GM18526 (cell line): Measurements from ENCODE around the gene ITGA7.

ENCODE experiments used
- POLR2A ChIP-seq: IDR thresholded peaks from 3 replicates; pipeline ENCODE4 v1.6.1; 2011; ENCODE audit not compliant: insufficient read length; ENCODE audit errors: extremely low read depth

The ITGA7 gene

DNA sequence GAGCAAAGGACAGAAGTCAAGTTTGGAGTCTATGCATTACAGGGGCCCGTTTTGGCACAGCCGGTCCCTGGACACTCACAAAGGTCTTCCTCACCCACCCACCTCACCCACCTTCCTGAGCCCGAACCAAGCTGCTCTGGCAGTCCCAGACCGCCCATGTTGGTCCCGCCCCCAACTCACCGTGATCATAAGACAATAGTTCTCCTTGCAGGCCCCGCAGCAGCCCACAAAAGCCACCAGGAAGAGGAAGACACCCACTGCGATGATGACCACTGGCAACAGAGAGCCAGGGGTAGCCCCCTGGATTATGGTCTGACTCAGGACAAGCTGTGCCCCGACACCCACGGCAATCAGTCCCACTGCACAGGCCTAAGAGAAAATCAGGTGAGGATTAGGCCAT is 19.3 kb upstream of the ITGA7 start:
- TF ChIP-seq POLR2A: no peak

DNA sequence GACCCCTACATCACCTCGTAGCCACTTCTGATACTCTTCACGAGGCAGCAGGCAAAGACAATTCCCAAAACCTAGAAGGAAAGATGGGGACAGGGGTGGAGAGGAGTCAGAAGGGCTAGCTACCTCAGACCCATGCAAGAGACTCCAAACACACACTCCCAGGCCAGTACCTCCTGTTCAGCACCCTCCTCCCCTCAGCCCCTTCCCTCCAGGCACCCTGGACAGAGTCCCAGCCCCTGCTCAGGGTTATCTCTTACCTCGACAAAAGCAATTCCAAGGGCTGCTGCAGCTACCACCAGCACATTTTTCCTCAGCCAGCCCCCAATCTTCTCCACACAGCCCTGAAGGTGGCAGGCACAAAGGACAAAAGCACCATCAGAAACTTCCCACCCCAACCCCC is 17.9 kb upstream of the ITGA7 start:
- TF ChIP-seq POLR2A: no peak

DNA sequence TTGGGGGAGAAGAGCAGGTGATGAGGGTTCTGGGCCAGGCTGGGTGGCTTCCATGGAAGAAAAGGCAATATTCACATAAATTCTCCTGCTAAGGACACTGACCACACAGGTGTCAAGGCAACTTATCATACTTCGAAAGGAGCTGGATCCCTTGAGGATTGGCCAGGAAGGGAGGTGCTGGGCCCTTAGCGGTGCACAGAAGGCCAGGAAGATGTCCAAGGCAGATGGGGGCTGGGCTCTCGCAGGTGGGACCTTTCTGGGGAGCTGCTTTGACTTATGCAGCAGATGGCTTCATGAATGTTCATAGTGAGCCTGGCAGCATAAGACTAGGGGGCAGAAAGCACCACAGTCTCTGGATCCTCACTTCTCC is 17.2 kb upstream of the ITGA7 start:
- TF ChIP-seq POLR2A: no peak

DNA sequence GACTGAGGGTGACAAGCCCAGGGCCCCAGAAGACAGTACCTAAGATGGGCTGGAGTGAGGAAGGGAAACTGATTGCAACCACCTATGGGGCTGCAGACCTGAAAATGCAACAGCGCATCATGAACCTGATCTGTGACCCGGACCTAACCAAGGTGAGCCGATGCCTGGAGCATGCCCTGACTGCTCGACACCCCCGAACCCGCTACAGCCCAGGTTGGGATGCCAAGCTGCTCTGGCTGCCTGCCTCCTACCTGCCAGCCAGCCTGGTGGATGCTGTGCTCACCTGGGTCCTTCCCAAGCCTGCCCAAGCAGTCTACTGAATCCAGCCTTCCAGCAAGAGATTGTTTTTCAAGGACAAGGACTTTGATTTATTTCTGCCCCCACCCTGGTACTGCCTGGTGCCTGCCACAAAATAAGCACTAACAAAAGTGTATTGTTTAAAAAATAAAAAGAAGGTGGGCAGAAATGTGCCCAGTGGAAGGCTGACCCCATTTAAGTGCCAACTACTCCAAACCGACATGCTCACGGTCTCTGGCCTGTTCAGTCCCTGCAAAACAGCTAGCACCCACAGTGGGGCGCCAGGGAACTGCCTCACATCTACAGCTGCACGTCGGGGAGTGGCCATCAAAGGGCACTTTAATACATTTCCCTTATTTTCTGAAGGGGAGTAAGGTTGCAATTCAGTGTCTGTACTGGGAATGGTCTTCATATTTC is 16.7 kb upstream of the ITGA7 start:
- no peak for TF ChIP-seq POLR2A

DNA sequence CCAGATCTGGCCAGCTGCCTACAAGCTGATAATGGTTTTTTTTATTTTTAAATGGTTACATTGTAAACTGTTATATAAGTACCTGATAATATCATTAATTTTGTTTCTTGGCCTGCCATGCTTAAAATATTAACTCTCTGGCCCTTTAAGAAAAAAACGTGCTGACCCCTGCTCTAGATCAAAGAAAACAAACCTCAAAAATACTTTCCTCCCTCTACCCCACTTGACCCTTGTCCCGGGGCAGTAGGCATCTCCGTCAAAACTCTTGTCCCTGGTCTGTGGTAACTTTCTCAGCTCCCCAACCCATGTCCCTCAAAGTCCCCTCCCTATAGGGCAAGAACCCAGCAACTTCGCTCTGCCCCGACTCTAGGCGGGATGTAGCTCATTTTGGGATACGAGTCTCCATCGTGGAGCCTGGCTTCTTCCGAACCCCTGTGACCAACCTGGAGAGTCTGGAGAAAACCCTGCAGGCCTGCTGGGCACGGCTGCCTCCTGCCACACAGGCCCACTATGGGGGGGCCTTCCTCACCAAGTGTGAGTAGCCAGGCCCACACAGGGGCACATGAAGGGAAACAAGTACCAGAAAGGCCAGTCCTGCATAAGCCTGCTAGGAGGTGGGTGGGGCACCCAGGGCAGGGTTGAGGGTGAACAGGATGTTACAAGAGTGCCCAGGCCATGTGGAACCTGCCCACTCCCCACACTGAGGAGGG is 16.0 kb upstream of the ITGA7 start:
- no peak for TF ChIP-seq POLR2A

DNA sequence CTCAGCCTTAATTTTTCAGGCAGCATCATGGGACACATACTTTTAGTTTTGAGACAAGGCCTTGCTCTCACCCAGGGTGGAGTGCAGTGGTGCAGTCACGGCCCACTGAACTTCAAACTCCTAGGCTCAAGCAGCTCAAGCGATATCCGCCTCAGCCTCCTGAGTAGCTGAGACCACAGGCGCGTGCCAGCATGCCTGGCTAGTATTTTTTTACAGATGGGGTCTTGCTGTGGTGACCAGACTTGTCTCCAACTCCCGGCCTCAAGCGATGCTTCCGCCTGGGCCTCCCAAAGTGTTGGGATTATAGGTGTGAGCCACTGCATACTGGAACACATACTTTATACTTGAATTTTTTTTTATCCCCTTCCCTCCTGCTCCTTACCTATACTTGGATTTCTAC is 15.2 kb upstream of the ITGA7 start:
- TF ChIP-seq POLR2A: no peak

DNA sequence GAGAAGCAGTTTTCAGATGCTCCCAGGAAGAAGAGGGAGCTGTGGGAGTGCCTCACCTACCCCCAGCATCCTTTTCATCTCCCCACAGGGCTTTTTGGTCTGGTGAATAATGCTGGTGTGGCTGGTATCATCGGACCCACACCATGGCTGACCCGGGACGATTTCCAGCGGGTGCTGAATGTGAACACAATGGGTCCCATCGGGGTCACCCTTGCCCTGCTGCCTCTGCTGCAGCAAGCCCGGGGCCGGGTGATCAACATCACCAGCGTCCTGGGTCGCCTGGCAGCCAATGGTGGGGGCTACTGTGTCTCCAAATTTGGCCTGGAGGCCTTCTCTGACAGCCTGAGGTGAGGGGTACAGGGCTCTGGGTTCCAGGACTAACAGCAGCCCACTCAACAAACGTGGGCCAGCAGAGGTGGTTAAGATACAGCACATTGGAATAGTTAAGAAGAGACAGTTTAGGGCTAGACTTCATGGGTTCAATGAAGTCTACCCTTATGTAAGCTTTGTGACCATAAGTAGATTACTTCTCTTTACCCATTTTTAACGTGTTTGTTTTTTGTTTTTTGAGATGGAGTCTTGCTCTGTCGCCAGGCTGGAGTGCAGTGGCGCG is 14.0 kb upstream of the ITGA7 start:
- TF ChIP-seq POLR2A: no peak

DNA sequence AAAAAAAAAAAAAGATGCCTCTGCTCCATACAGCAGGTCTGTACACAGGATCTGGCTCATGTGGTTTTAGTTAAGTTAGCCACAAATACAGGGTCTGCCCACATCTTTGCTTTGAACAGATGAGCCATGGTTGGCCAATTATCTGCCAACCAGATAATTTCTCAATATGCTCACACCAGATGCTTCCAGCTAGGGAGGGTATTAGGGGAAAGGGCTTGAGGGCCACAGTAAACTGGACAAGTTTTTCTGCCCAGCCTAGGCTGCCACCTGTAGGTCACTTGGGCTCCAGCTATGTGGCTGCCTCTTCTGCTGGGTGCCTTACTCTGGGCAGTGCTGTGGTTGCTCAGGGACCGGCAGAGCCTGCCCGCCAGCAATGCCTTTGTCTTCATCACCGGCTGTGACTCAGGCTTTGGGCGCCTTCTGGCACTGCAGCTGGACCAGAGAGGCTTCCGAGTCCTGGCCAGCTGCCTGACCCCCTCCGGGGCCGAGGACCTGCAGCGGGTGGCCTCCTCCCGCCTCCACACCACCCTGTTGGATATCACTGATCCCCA is 13.3 kb upstream of the ITGA7 start:
- TF ChIP-seq POLR2A: no peak

DNA sequence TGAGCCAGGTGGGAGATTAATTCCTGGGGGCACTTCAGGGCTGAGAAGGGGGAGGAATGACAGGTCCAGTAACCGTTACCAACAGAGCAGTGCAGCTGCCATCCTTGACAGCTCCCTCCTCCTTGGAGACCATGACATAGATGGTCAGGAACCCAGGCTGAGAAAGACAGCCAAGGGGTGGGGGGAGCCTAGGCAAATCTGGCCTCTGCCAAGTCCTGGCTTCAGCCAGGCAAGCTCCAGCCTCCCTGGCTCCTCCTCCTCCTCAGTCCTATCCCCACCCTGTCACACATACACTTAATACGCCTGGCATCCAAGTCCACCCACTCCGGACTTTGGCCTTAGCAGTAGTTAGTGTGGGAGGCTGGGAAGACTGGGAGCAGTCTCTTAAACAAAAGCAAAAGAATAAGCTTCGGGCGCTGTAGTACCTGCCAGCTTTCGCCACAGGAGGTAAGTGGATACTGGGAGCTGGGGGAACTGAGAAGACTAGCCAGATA is 12.4 kb upstream of the ITGA7 start, which contains the start of gene RDH5:
RDH5 (plus strand) TSS at position 323 of the 494 bp plus-strand sequence. CDS start 792 bp downstream, outside the sequence.
- no peak for TF ChIP-seq POLR2A

DNA sequence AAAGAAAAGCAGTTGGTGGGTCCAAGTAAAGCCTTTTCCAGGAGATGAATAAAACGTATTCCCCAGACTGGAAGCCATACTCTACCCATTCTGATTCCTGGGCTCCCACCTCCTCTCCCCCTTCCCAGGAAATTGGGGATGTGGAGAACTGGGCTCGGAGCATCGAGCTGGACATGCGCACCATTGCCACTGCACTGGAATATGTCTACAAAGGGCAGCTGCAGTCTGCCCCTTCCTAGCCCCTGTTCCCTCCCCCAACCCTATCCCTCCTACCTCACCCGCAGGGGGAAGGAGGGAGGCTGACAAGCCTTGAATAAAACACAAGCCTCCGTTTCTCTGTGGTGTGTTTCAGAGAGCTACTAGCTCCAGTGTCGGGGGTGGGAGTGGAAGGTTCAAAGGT is 11.7 kb upstream of the ITGA7 start:
- no peak for TF ChIP-seq POLR2A

DNA sequence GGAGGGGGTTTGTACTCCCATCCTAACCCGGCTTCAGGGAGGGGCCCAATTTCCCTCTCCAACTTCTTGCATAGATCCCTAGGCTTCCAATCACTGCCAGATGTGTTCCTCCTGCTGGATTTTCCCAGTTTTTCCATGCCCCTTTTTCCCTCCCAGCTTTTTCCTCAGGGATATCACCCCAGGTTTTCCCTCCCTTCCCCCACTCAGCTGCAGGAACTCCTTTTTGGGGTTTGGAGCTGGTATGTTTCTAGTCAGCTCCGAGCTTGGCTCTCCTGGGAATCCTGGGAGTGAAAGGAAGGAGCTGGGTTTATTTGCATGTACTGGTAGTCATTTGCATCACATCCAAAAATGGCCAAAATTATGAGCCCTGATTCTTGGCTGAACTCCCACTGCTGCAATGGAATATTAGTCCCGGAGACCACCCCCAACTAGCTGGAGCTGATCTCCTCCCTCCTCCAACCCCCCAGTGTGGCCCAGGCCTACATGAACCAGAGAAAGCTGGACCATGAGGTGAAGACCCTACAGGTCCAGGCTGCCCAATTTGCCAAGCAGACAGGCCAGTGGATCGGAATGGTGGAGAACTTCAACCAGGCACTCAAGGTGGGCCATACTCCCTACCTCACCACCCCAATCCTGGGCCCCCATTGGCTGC is 11.0 kb upstream of the ITGA7 start:
- TF ChIP-seq POLR2A: no peak

DNA sequence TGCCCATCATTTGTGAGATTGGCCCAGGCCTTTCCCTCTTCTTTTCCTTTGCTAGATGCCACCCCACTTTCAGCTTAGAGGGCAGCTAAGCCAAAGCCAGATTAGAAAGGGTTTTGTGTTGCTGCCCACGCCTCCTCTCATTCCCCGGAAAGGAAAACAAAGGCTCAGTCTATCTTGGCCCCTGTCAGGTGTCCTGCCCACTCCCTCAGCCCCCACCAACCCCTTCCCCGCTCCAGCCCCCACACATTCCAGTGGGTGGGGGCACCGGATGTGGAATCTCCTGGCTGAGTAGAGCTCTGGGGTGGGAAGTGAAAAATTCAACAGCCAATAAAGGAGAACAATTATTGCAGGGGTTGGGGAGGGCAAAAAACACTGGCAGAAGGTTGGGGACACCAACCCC is 10.3 kb upstream of the ITGA7 start:
- no peak for TF ChIP-seq POLR2A

DNA sequence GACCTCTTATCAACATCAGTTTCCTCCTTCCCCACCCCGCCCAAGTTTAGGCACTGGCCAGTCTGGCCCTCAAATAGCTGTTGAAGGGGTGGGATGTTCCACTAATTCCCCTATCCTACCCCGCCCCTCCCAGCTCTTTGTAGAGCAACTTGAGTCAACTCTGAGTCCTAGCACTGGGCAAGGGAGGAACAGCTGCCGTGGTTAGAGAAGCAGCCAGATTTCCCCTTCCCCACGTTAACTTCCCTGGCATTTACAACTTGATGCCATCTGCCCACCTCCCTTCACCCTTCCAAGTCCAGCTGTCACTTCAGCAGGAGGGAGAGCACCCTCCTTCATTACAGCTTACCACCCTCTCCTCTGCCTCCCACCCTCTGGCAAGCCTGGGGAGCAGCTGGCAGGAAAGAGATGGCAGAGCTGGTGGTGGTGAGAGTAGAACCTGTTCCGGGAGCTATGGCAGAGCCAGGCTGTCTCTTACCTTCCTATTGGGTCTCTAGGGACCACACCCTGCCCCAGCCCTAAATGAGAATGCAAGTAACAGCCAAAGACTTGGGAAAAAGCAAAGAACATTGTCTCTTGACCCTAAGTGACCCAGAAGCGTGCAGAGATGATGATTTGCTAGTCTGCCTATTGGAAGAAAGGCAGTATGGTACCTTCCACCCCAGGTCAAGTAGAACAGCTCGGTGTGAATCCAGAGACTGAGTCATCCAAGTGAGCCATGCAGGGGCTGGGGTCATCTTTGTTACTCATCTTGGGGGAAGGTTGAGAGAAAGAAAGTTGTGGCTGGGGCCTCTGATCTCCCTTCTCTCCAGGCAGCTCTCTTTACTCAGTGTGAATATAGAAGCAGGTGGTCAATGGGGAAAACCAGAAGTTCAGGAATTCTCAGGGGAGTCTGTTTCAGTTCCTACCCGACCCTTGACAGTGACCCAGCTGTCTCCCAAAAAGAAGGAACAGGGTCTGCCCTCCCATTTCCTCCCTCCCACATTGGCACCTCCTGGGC is 9.6 kb upstream of the ITGA7 start:
- TF ChIP-seq POLR2A: no peak

DNA sequence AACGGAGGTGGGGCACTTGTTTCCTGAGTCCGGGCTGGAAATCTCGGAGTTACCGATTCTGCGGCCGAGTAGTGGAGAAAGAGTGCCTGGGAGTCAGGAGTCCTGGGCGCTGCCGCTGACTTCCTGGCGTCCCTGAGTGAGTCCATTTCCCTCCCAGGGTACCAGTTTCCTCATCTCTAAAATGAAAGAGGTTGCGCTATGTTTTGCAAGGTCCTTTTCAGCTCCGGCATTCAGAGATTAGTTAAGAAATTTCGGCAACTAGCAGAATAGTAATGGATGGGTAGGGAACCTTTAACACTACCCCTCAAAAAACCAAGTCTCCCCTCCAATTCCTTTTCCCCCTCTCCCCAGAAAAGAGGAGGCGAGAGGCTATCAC is 8.9 kb upstream of the ITGA7 start:
- peak; percentile 12 for TF ChIP-seq POLR2A
